Activated CD8-positive, alpha-beta memory T cell treated with anti-CD3 and anti-CD28 coated beads, Interleukin-2, amount 10 ng/mL, durations not matched to agents 7 days and 5 days (primary cell): Measurements from ENCODE around the gene CAMKK2. TPM values are rescaled to one million over a fixed set of nuclear protein-coding genes. Genes with fewer than 3 reads are reported as not detected.
"Not testable (repeated sequence)": the region's sequence is repeated elsewhere in the genome, so short reads cannot be mapped to it uniquely, and the experiment has no call there.

Experiments used
- ATAC-seq: fragments of 150-1000 bp; cut with Tn5 transposase; one replicate; pipeline ENCODE4 v1.10.0; 2021; ENCODE audit warnings: moderate library complexity
- CTCF ChIA-PET: fragments of 350-600 bp; sonication (Branson Sonifier 250); formaldehyde crosslinking; loops from one replicate; lab custom pipeline; 2021; ENCODE audit warnings: antibody characterized with exemption; lab: Charles Lee
- DNase-seq: peaks from one replicate; pipeline ENCODE4 v3.0.0-alpha.2; 2020
- H3K27ac Mint-ChIP-seq: one replicate; pipeline ENCODE4 v1.8.0; 2021; ENCODE audit warnings: mild to moderate bottlenecking, mixed read lengths
- H3K27me3 Mint-ChIP-seq: one replicate; pipeline ENCODE4 v1.8.0; 2021; ENCODE audit warnings: mixed read lengths
- H3K36me3 Mint-ChIP-seq: one replicate; pipeline ENCODE4 v1.8.0; 2021; ENCODE audit warnings: mild to moderate bottlenecking, mixed read lengths
- H3K4me1 Mint-ChIP-seq: one replicate; pipeline ENCODE4 v1.8.0; 2021; ENCODE audit warnings: mixed read lengths
- H3K4me3 Mint-ChIP-seq: one replicate; pipeline ENCODE4 v1.8.0; 2021; ENCODE audit warnings: mild to moderate bottlenecking, moderate library complexity, mixed read lengths
- H3K9me3 Mint-ChIP-seq: one replicate; pipeline ENCODE4 v1.8.0; 2022; ENCODE audit warnings: low read depth, mixed read lengths
- total RNA-seq, 2 experiments: library from RNA; stranded (reverse); gene quantifications; one replicate each; pipeline ENCODE4 v1.2.3, GENCODE V29; 2021

Gene CAMKK2
- total RNA-seq, 2 experiments from 2014 or later: 34.1 to 37.4 TPM

- H3K27me3 Mint-ChIP-seq, CTCF ChIA-PET, H3K4me1 Mint-ChIP-seq, H3K9me3 Mint-ChIP-seq, H3K27ac Mint-ChIP-seq, DNase-seq, H3K36me3 Mint-ChIP-seq, ATAC-seq, H3K4me3 Mint-ChIP-seq: not testable (repeated sequence)
Observed at GRCh38 chr12:121282910-121283309, 13.6 kb downstream of the CAMKK2 start.

- peaks cover 9% of the 10 kb centered on the region for H3K36me3 Mint-ChIP-seq
- no peak overlapping the region for H3K4me3 Mint-ChIP-seq
- no peak overlapping the region for H3K27ac Mint-ChIP-seq
- ATAC-seq (no peak), DNase-seq (no peak)
- H3K9me3 Mint-ChIP-seq: no peaks in the 10 kb centered on the region
- H3K27me3 Mint-ChIP-seq: no peaks in the 10 kb centered on the region
- CTCF ChIA-PET: no interaction called here
- peaks cover 3% of the 10 kb centered on the region for H3K4me1 Mint-ChIP-seq
Observed at GRCh38 chr12:121282072-121282742, 14.3 kb downstream of the CAMKK2 start.

DNA sequence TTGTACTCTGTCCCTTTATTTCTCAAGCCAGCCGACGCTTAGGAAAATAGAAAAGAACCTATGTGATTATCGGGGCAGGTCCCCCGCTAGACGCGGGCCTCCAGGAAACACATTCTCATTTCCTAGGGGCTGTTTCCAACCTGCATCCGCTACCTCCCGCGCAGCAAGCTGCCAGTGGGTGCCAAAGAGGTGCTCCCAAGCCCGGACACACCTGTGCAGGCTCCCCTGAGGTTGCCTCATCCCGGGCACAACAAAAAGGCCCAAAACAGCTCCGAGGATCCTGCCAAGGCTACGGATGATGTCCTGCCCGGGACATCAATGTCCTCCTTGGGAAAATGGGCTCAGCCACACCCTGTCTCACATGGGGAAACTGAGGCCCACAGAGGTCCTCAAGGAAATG lies 15.4 kb downstream of the CAMKK2 start:
- H3K4me3 Mint-ChIP-seq, DNase-seq, H3K4me1 Mint-ChIP-seq, CTCF ChIA-PET, H3K27me3 Mint-ChIP-seq, H3K9me3 Mint-ChIP-seq, ATAC-seq, H3K27ac Mint-ChIP-seq: not testable (repeated sequence)
- H3K36me3 Mint-ChIP-seq: peaks cover 11% of the 10 kb centered on the region

DNA sequence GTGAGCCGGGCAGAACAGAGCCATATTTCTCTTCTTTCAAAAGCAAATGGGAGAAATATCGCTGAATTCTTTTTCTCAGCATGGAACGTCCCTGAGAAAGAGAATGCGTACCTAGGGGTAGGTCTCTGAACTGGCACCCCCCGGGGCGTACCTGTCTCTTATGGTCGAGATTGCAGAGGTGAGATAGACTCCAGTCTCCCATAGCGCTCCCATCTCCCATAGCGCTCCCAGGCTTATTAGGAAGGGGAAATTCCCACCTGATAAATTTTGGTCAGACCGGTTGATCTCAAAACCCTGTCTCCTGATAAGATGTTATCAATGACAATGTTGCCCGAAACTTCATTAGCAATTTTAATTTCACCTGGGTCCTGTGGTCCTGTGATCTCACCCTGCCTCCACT lies 16.0 kb downstream of the CAMKK2 start:
- H3K4me1 Mint-ChIP-seq, ATAC-seq, H3K4me3 Mint-ChIP-seq, H3K9me3 Mint-ChIP-seq, H3K27ac Mint-ChIP-seq, H3K27me3 Mint-ChIP-seq, DNase-seq, CTCF ChIA-PET: not testable (repeated sequence)
- peaks cover 14% of the 10 kb centered on the region for H3K36me3 Mint-ChIP-seq

DNA sequence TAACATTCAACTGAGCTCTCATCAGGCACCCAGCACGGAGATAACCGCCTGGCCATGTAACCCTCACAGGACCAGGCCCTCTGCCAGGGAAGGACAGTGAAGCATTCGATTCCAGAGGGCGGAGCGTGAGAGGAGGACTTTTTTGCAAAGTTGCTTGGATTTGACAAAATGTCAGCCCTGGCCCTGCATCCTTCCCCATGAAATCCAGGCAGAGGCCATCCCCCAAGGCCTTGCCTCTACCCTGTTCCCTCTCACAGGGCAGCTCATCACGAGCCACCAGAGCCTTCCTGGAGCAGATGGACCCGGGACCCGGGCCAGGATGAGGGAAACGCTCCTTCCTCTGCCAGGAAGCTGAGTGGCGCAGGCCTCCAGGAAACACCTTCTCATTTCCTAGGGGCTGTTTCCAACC lies 17.0 kb downstream of the CAMKK2 start:
- Mint-ChIP-seq H3K9me3 (no peaks in the 10 kb centered on the region), H3K27ac (no peak overlapping the region), H3K27me3 (no peaks in the 10 kb centered on the region), H3K4me1 (peaks cover 4% of the 10 kb centered on the region), H3K4me3 (no peak overlapping the region), H3K36me3 (peaks cover 17% of the 10 kb centered on the region)
- CTCF ChIA-PET: no interaction called here
- no peak for ATAC-seq
- no peak for DNase-seq

- H3K9me3 Mint-ChIP-seq: no peaks in the 10 kb centered on the region
- DNase-seq: no peak
- no peak overlapping the region for H3K27ac Mint-ChIP-seq
- H3K36me3 Mint-ChIP-seq: peaks cover 18% of the 10 kb centered on the region
- ATAC-seq: no peak
- CTCF ChIA-PET: no interaction called here
- no peak overlapping the region for H3K4me3 Mint-ChIP-seq
- H3K27me3 Mint-ChIP-seq: no peaks in the 10 kb centered on the region
- peaks cover 4% of the 10 kb centered on the region for H3K4me1 Mint-ChIP-seq
Observed at GRCh38 chr12:121279071-121279375, 17.5 kb downstream of the CAMKK2 start.

DNA sequence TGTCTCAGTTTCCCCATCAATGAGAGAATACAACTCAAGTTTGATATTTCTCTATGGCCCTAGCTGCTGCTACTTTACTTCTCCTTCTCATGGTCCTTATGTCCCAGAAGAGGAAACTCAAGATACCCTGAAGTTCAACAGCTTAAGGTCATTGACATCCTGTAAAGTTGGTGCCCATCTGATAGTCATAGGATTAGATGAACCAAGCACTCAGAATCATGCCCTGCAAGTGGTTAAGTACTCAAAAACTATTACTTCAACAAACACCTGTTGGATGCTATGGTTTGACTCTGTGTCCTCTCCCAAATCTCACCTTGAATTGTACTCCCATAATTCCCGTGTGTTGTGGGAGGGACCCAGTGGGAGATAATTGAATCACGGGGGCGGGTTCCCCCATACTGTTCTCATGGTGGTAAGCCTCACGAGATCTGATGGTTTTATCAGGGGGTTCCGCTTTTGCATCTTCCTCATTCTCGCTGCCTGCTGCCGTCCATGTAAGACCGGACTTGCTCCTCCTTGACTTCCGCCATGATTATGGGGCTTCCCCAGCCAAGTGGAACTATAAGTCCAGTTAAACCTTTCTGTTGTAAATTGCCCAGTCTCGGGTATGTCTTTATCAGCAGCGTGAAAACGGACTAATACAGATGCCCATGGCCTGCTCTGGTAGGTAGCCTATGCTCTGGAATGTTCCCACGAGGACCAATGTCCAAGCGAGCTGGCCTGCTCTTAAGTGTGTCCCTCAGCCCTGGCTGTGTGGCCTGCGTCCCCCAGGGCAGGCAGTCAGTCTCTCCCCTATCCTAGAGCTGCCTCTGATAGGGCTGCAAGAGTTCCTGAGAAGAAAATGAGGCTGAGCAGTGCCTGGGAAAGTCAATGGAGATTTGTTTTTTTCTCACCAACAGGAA lies 18.1 kb downstream of the CAMKK2 start:
- Mint-ChIP-seq H3K36me3 (peaks cover 18% of the 10 kb centered on the region), H3K4me3 (no peak overlapping the region), H3K27me3 (no peaks in the 10 kb centered on the region), H3K9me3 (no peaks in the 10 kb centered on the region), H3K4me1 (peaks cover 4% of the 10 kb centered on the region), H3K27ac (no peak overlapping the region)
- DNase-seq (no peak), ATAC-seq (no peak)
- CTCF ChIA-PET: no interaction called here

- Mint-ChIP-seq H3K27ac (no peak overlapping the region), H3K9me3 (no peaks in the 10 kb centered on the region), H3K4me1 (peaks cover 4% of the 10 kb centered on the region), H3K4me3 (no peak overlapping the region), H3K36me3 (peaks cover 18% of the 10 kb centered on the region), H3K27me3 (no peaks in the 10 kb centered on the region)
- CTCF ChIA-PET: no interaction called here
- ATAC-seq (no peak), DNase-seq (no peak)
Observed at GRCh38 chr12:121277374-121277759, 19.1 kb downstream of the CAMKK2 start.

GRCh38 chr12:121274036-121274763 lies 22.3 kb downstream of the CAMKK2 start:
- CTCF ChIA-PET: no interaction called here
- Mint-ChIP-seq H3K9me3 (no peaks in the 10 kb centered on the region), H3K36me3 (peaks cover 23% of the 10 kb centered on the region), H3K27ac (no peak overlapping the region), H3K27me3 (no peaks in the 10 kb centered on the region), H3K4me3 (no peak overlapping the region), H3K4me1 (peaks cover 4% of the 10 kb centered on the region)
- DNase-seq (no peak), ATAC-seq (no peak)

DNA sequence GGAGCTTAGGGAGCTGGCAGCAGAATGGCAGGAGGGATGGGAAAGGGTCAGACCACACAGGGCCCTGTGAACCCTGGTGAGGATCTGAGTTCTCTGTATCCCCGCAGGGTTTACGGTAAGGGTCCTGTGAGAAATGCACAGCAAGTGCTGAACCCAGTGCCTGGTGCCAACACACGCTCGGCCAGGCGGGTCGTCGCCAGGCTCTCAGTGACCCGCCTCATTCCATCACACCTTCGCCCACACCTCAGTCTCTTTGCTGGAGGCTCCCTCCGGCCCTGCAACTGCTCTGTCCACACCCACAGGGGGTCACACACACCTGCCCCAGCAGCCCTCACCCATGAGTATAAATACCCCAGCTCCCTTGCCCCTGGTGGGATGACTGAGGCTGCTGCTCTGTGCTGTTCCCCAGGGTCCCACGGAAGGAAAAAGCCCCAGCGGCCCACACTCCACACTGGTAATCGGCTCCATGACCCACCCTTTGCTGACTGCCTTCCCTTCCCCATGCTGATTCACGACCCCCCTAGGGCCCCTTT lies 23.1 kb downstream of the CAMKK2 start:
- no peak for DNase-seq
- Mint-ChIP-seq H3K36me3 (peaks cover 24% of the 10 kb centered on the region), H3K27ac (no peak overlapping the region), H3K9me3 (no peaks in the 10 kb centered on the region), H3K4me3 (no peak overlapping the region), H3K27me3 (no peaks in the 10 kb centered on the region), H3K4me1 (peaks cover 4% of the 10 kb centered on the region)
- CTCF ChIA-PET: no interaction called here
- no peak for ATAC-seq

DNA sequence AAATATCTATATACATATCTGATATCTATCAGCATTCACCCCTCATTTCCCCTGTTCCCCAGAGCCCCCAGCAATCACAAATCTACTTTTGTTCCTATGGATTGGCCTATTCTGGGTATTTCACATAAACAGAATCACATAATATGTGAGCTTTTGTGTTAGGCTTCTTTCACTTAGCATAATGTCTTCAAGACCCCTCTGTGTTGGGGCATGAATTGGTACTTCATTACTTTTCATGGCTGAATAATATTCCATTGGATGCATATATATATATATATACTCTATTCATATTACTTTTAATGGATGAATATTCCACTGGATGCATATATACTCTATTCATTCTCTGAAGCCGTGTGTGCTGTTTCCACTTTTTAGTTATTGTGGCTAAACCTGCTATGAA lies 28.7 kb downstream of the CAMKK2 start:
- DNase-seq (no peak), ATAC-seq (no peak)
- Mint-ChIP-seq H3K27ac (no peak overlapping the region), H3K36me3 (peaks cover 22% of the 10 kb centered on the region), H3K4me3 (no peak overlapping the region), H3K27me3 (no peaks in the 10 kb centered on the region), H3K9me3 (no peaks in the 10 kb centered on the region), H3K4me1 (no peaks in the 10 kb centered on the region)
- CTCF ChIA-PET: no interaction called here

- peak overlapping the region; percentile 21 for H3K27ac Mint-ChIP-seq
- DNase-seq: no peak
- no peak overlapping the region for H3K4me3 Mint-ChIP-seq
- H3K36me3 Mint-ChIP-seq: peaks cover 25% of the 10 kb centered on the region
- H3K9me3 Mint-ChIP-seq: no peaks in the 10 kb centered on the region
- CTCF ChIA-PET: no interaction called here
- H3K4me1 Mint-ChIP-seq: no peaks in the 10 kb centered on the region
- no peak for ATAC-seq
- H3K27me3 Mint-ChIP-seq: no peaks in the 10 kb centered on the region
Observed at GRCh38 chr12:121264951-121265515, 31.5 kb downstream of the CAMKK2 start.

DNA sequence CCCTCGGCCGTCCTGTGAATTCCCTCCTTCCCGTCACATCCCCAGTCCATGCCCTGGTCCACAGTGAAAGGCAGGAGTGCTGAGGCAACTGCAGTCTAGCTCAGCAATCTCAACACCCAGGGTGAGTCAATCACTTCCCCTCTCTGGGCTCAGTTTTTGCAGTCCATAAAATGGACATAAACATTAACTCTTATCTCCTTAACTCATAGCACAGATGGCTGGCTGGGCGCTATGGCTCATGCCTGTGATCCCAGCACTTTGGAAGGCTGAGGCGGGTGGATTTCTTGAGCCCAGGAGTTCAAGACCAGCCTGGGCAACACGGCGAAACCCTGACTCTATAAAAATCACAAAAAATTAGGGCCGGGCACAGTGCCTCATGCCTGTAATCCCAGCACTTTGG lies 32.4 kb downstream of the CAMKK2 start:
- CTCF ChIA-PET: no interaction called here
- DNase-seq: no peak
- no peaks in the 10 kb centered on the region for H3K4me1 Mint-ChIP-seq
- no peaks in the 10 kb centered on the region for H3K27me3 Mint-ChIP-seq
- H3K36me3 Mint-ChIP-seq: peaks cover 23% of the 10 kb centered on the region
- no peak for ATAC-seq
- no peaks in the 10 kb centered on the region for H3K9me3 Mint-ChIP-seq
- H3K27ac Mint-ChIP-seq: no peak overlapping the region
- H3K4me3 Mint-ChIP-seq: no peak overlapping the region
